Prostate gland (tissue), 2 donors: ENCODE data around the gene LAP3. TPM values are rescaled to one million over a fixed set of nuclear protein-coding genes. Genes with fewer than 3 reads are reported as not detected.

Experiments used
- DNase-seq: peaks from one replicate; pipeline ENCODE4 v3.0.0-alpha.2; 2019; ENCODE audit warnings: low spot score
- H3K27ac ChIP-seq, 2 donors: fragments of 200-600 bp; sonication (generic); 2 replicates each; pipeline ENCODE4 v1.5.1; 2017 to 2019
- H3K27me3 ChIP-seq: fragments of 200-600 bp; sonication (generic); replicated peaks from 2 replicates; pipeline ENCODE4 v1.5.1; 2019; ENCODE audit not compliant: insufficient read depth
- H3K36me3 ChIP-seq, 2 donors: fragments of 200-600 bp; sonication (generic); 1 replicate in 1 of 2; 2 replicates in 1 of 2; pipeline versions ENCODE4 v1.5.1 to v1.8.1; 2017 to 2019
- H3K4me1 ChIP-seq: fragments of 200-600 bp; sonication (generic); replicated peaks from 2 replicates; pipeline ENCODE4 v1.5.1; 2019
- H3K4me3 ChIP-seq, 2 donors: fragments of 200-600 bp; sonication (generic); 2 replicates each; pipeline ENCODE4 v1.5.1; 2017 to 2019
- H3K9me3 ChIP-seq: fragments of 200-600 bp; sonication (generic); 2 replicates; pipeline ENCODE4 v1.5.1; 2017
- POLR2A ChIP-seq: fragments of 450-650 bp; IDR thresholded peaks from one replicate; pipeline ENCODE4 v1.6.1; 2016; ENCODE audit warnings: antibody characterized with exemption, mild to moderate bottlenecking
- POLR2AphosphoS5 ChIP-seq: sonication (generic); formaldehyde crosslinking; IDR thresholded peaks from one replicate; pipeline ENCODE4 v1.6.1; 2017; ENCODE audit warnings: antibody characterized with exemption
- WGBS: methylation state at CpG from one replicate; pipeline ENCODE4 v1.1.5; 2018; 5-methylcytosine and 5-hydroxymethylcytosine counted together
- intact Hi-C: fragments of 100-400 bp; cut with DNase I; formaldehyde crosslinking; loops from one replicate; pipeline ENCODE4 v1.14.2; 2022
- total RNA-seq, 2 donors: library from RNA; depleted of rRNA; stranded (reverse); fragments of >200 nt; gene quantifications; one replicate each; pipeline ENCODE4 v1.1.0, GENCODE V29; 2016
- TF ChIP-seq, protein P1 (sequence below), 4 experiments: fragments of 200-600 bp in 2 of 4; fragments of 450-650 bp in 2 of 4; sonication (generic) in 2 of 4; IDR thresholded peaks; 1 replicate in 3 of 4; 2 replicates in 1 of 4; pipeline ENCODE4 v1.5.1; 2016 to 2019; ENCODE audit warnings: antibody characterized with exemption in 4 of 4, mild to moderate bottlenecking in 2 of 4, moderate library complexity in 2 of 4

The LAP3 gene
- total RNA-seq, 2 donors from 2014 or later, result 55.8 to 98.1 TPM

GRCh38 chr4:17556498-17556897 is 20.5 kb upstream of the LAP3 start:
- Histone ChIP-seq H3K36me3 (no peaks in the 10 kb centered on the region), H3K9me3 (no peaks in the 10 kb centered on the region), H3K4me1 (no peaks in the 10 kb centered on the region), H3K27me3 (peaks cover 5% of the 10 kb centered on the region), H3K4me3 (no peak overlapping the region), H3K27ac (no peak overlapping the region)
- DNase-seq, result no peak
- intact Hi-C loops, result loop anchor here (10.0 kb wide), 1 partner anchor 248 kb away; no protein-coding TSS in a partner anchor
- no peak for TF ChIP-seq POLR2AphosphoS5
- no peak for TF ChIP-seq POLR2A
- TF ChIP-seq, protein P1, sequence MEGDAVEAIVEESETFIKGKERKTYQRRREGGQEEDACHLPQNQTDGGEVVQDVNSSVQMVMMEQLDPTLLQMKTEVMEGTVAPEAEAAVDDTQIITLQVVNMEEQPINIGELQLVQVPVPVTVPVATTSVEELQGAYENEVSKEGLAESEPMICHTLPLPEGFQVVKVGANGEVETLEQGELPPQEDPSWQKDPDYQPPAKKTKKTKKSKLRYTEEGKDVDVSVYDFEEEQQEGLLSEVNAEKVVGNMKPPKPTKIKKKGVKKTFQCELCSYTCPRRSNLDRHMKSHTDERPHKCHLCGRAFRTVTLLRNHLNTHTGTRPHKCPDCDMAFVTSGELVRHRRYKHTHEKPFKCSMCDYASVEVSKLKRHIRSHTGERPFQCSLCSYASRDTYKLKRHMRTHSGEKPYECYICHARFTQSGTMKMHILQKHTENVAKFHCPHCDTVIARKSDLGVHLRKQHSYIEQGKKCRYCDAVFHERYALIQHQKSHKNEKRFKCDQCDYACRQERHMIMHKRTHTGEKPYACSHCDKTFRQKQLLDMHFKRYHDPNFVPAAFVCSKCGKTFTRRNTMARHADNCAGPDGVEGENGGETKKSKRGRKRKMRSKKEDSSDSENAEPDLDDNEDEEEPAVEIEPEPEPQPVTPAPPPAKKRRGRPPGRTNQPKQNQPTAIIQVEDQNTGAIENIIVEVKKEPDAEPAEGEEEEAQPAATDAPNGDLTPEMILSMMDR (IDR thresholded peaks at IDR 0.05), result no peak

GRCh38 chr4:17557880-17558279 is 19.1 kb upstream of the LAP3 start:
- Histone ChIP-seq H3K4me3 (no peak overlapping the region), H3K4me1 (no peaks in the 10 kb centered on the region), H3K27ac (no peak overlapping the region), H3K36me3 (no peaks in the 10 kb centered on the region), H3K27me3 (peaks cover 5% of the 10 kb centered on the region), H3K9me3 (no peaks in the 10 kb centered on the region)
- DNase-seq, result no peak
- WGBS, result 52% methylated on average over 5 of the region's 5 CpGs
- no peak for TF ChIP-seq POLR2AphosphoS5
- TF ChIP-seq, protein P1 (IDR thresholded peaks at IDR 0.05), result no peak
- TF ChIP-seq POLR2A, result no peak
- intact Hi-C loops, result loop anchor here (10.0 kb wide), 1 partner anchor 247 kb away; no protein-coding TSS in a partner anchor

DNA sequence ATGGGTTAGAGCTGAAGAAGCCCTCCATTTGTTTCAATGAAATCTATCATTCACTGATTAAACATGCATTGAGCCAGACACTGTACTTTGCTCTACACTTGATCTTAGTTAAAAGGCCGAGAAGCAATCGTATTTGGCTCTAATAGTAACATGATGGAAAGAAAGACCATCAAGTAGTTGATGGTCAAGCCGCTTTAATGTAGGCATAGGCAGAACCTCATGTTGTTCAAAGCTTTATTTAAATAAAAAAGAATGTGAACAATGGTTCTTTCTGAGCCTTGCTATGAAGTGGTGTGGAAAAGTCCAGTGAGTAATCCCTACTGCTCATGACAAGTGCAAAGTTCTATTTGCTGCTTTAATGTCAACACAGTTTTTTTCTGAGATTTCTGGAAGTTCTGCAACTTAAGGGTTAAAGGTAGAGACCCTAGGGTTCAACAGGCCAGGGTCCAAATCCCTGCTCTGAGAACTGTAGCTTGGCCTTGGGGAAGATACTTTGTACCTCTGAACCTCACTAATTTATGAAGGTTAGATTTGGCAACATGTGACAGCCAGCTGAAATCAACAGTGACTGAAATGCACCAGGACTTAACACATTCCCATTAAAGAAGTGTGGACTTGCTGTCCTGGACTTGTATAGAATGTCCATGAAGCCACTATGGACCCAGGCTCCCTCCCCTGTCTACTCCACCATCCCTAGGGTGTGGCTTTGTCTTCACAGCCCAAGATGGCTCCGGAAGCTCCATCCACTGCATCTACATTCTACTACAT is 17.9 kb upstream of the LAP3 start:
- Histone ChIP-seq H3K9me3 (no peaks in the 10 kb centered on the region), H3K36me3 (no peaks in the 10 kb centered on the region), H3K4me1 (no peaks in the 10 kb centered on the region), H3K27me3 (peaks cover 5% of the 10 kb centered on the region), H3K4me3 (no peak overlapping the region), H3K27ac (no peak overlapping the region)
- no peak for DNase-seq
- intact Hi-C loops, result loop anchor here (10.0 kb wide), 1 partner anchor 246 kb away; no protein-coding TSS in a partner anchor
- WGBS, result 91% methylated on average over 4 of the region's 4 CpGs
- TF ChIP-seq, protein P1 (IDR thresholded peaks at IDR 0.05), result no peak
- TF ChIP-seq POLR2AphosphoS5 (no peak), POLR2A (no peak)

GRCh38 chr4:17559709-17560048 is 17.3 kb upstream of the LAP3 start:
- Histone ChIP-seq H3K4me3 (no peak overlapping the region), H3K4me1 (no peaks in the 10 kb centered on the region), H3K36me3 (no peaks in the 10 kb centered on the region), H3K9me3 (no peaks in the 10 kb centered on the region), H3K27ac (no peak overlapping the region), H3K27me3 (peaks cover 5% of the 10 kb centered on the region)
- WGBS, result 97% methylated on average over 3 of the region's 3 CpGs
- intact Hi-C loops, result loop anchor here (10.0 kb wide), 1 partner anchor 245 kb away; no protein-coding TSS in a partner anchor
- TF ChIP-seq, protein P1 (IDR thresholded peaks at IDR 0.05), result no peak
- TF ChIP-seq POLR2AphosphoS5 (no peak), POLR2A (no peak)
- DNase-seq, result no peak
